22Rv1 (cell line): ENCODE results near the gene SUCLG2.
"Not testable (repeated sequence)": the region's sequence is repeated elsewhere in the genome, so short reads cannot be mapped to it uniquely, and the experiment has no call there.

Source experiments
- H3K27ac ChIP-seq: fragments of 450-650 bp; 2 replicates; pipeline ENCODE4 v1.5.1; 2017
- ZFX ChIP-seq: fragments of 450-650 bp; IDR thresholded peaks from 2 replicates; pipeline ENCODE4 v1.6.1; 2017; ENCODE audit warnings: antibody characterized with exemption, borderline replicate concordance
- TF ChIP-seq, protein P1 (sequence below): fragments of 450-650 bp; IDR thresholded peaks from 2 replicates; pipeline ENCODE4 v1.5.1; 2017; ENCODE audit warnings: mild to moderate bottlenecking

Gene SUCLG2

DNA sequence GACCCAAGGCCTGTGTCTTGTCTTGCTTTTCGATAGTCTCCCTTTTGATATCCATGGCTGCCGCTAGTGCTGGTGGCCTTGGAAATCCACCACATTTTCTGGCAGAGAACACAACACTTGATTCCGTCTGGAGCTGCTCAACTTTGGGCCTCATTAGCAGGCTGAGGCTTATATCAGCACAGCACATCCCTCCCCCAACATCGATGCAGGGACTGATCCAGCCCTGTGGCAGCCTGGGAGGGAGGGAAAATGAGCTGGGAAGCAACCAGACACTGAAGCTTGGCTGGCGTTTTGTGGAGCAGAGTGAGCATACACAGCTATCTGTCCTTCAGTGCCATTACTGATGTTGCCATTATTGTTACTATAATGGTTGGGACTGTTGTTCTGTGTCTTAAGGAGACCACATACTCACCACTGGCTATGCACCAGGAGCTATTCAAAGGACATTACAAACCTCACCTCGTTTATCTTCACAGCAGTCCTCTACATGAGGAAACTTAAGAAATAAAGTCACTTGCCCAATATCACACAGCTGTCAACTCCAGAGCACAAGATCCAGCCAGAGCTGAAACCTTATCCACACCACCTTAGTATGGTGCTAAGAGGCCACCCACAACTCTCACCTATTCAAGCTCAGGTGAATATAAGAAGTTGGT lies 102.9 kb downstream of the SUCLG2 start:
- TF ChIP-seq, protein P1, sequence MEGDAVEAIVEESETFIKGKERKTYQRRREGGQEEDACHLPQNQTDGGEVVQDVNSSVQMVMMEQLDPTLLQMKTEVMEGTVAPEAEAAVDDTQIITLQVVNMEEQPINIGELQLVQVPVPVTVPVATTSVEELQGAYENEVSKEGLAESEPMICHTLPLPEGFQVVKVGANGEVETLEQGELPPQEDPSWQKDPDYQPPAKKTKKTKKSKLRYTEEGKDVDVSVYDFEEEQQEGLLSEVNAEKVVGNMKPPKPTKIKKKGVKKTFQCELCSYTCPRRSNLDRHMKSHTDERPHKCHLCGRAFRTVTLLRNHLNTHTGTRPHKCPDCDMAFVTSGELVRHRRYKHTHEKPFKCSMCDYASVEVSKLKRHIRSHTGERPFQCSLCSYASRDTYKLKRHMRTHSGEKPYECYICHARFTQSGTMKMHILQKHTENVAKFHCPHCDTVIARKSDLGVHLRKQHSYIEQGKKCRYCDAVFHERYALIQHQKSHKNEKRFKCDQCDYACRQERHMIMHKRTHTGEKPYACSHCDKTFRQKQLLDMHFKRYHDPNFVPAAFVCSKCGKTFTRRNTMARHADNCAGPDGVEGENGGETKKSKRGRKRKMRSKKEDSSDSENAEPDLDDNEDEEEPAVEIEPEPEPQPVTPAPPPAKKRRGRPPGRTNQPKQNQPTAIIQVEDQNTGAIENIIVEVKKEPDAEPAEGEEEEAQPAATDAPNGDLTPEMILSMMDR: no peak
- TF ChIP-seq ZFX: no peak
- no peak overlapping the region for H3K27ac ChIP-seq

- H3K27ac ChIP-seq: no peak overlapping the region
- TF ChIP-seq ZFX: no peak
- TF ChIP-seq, protein P1: no peak
These were observed 103.9 kb downstream of the SUCLG2 start for GRCh38 chr3:67550541-67550940.

DNA sequence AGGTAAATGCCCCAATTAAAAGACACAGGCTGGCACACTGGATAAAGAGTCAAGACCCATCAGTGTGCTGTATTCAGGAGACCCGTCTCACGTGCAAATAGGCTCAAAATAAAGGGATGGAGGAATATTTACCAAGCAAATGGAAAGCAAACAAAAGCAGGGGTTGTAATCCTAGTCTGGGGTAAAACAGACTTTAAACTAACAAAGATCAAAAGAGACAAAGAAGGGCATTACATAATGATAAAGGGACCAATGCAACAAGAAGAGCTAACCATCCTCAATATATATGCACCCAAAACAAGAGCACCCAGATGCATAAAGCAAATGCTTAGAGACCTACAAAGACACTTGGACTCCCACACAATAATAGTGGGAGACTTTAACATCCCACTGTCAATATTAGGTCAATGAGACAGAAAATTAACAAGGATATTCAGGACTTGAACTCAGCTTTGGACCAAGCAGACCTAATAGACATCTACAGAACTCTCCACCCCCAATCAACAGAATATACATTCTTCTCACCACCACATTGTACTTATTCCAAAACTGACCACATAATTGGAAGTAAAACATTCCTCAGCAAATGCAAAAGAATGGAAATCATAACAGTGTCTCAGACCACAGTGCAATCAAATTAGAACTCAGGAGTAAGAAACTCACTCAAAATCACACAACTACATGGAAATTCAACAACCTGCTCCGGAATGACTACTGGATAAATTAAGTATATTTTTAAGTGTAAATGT lies 111.7 kb downstream of the SUCLG2 start:
- not testable (repeated sequence) for H3K27ac ChIP-seq

DNA sequence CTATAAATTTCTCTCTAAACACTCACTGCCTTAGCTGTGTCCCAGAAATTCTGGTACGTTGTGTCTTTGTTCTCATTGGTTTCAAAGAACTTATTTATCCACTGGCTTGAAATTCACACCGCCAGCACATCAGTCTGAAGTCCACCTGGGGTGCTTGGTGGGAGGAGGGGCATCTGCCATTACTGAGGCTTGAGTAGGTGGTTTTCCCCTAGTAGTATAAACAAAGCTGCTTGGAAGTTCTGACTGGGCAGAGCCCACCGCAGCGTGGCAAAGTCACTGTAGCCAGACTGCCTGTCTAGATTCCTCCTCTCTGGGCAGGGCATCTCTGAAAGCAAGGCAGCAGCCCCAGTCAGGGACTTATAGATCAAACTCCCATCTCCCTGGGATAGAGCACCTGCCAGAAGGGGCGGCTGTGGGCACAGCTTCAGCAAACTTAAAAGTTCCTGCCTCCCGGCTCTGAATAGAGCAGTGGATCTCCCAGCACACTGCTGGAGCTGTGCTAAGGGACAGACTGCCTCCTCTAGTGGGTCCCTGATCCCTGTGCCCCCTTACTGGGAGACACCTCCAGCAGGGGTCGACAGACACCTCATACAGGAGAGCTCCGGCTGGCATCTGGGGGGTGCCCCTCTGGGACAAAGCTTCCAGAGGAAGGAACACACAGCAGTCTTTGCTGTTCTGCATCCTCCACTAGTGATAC lies 114.1 kb downstream of the SUCLG2 start:
- no peak overlapping the region for H3K27ac ChIP-seq
- TF ChIP-seq, protein P1: no peak
- TF ChIP-seq ZFX: no peak

- not testable (repeated sequence) for H3K27ac ChIP-seq
These were observed 117.2 kb downstream of the SUCLG2 start for GRCh38 chr3:67537203-67537602.

- H3K27ac ChIP-seq: no peak overlapping the region
- TF ChIP-seq, protein P1: no peak
- TF ChIP-seq ZFX: no peak
These were observed 119.4 kb downstream of the SUCLG2 start for GRCh38 chr3:67535006-67535405.

- H3K27ac ChIP-seq: no peak overlapping the region
- TF ChIP-seq, protein P1: no peak
- TF ChIP-seq ZFX: no peak
These were observed 119.8 kb downstream of the SUCLG2 start for GRCh38 chr3:67534594-67534993.

- no peak overlapping the region for H3K27ac ChIP-seq
- no peak for TF ChIP-seq ZFX
- TF ChIP-seq, protein P1: no peak
These were observed 123.0 kb downstream of the SUCLG2 start for GRCh38 chr3:67531181-67532101.
